BLaER1 (cell line): ENCODE measurements around the gene RLN3.
A peak's percentile ranks its signal among the peaks of the same experiment; 100 is the strongest.

ENCODE experiments used
- H3K27ac ChIP-seq: shearing (Covaris generic); formaldehyde crosslinking; 2 replicates; pipeline ENCODE4 v1.8.1; 2022
- H3K27me3 ChIP-seq: shearing (Covaris generic); formaldehyde crosslinking; 2 replicates; pipeline ENCODE4 v1.8.1; 2022
- H3K36me3 ChIP-seq: shearing (Covaris generic); formaldehyde crosslinking; 2 replicates; pipeline ENCODE4 v1.8.1; 2022
- H3K4me1 ChIP-seq: shearing (Covaris generic); formaldehyde crosslinking; 2 replicates; pipeline ENCODE4 v1.8.1; 2022
- H3K4me2 ChIP-seq: shearing (Covaris generic); formaldehyde crosslinking; 2 replicates; pipeline ENCODE4 v1.8.1; 2022
- H3K4me3 ChIP-seq: shearing (Covaris generic); formaldehyde crosslinking; 2 replicates; pipeline ENCODE4 v1.8.1; 2022
- H3K9ac ChIP-seq: shearing (Covaris generic); formaldehyde crosslinking; 2 replicates; pipeline ENCODE4 v1.8.1; 2022
- H3K9me3 ChIP-seq: shearing (Covaris generic); formaldehyde crosslinking; 2 replicates; pipeline ENCODE4 v1.8.1; 2022
- H4K20me1 ChIP-seq: shearing (Covaris generic); formaldehyde crosslinking; 2 replicates; pipeline ENCODE4 v1.8.1; 2022
- Cebpa-rat ChIP-seq: shearing (Covaris generic); IDR thresholded peaks from 2 replicates; pipeline ENCODE4 v1.8.1; 2022

The RLN3 gene

GRCh38 chr19:14059652-14060155 is 31.8 kb downstream of the RLN3 start:
- peaks cover 40% of the 10 kb centered on the region for H3K27me3 ChIP-seq
- H3K4me1 ChIP-seq: peaks cover 18% of the 10 kb centered on the region
- no peak for TF ChIP-seq Cebpa-rat
- no peaks in the 10 kb centered on the region for H4K20me1 ChIP-seq
- H3K36me3 ChIP-seq: no peaks in the 10 kb centered on the region
- H3K27ac ChIP-seq: no peak overlapping the region
- H3K9ac ChIP-seq: no peak overlapping the region
- no peak overlapping the region for H3K4me3 ChIP-seq
- no peaks in the 10 kb centered on the region for H3K9me3 ChIP-seq
- peak overlapping the region; percentile 13; the same call in 1 of the 2 replicates for H3K4me2 ChIP-seq

DNA sequence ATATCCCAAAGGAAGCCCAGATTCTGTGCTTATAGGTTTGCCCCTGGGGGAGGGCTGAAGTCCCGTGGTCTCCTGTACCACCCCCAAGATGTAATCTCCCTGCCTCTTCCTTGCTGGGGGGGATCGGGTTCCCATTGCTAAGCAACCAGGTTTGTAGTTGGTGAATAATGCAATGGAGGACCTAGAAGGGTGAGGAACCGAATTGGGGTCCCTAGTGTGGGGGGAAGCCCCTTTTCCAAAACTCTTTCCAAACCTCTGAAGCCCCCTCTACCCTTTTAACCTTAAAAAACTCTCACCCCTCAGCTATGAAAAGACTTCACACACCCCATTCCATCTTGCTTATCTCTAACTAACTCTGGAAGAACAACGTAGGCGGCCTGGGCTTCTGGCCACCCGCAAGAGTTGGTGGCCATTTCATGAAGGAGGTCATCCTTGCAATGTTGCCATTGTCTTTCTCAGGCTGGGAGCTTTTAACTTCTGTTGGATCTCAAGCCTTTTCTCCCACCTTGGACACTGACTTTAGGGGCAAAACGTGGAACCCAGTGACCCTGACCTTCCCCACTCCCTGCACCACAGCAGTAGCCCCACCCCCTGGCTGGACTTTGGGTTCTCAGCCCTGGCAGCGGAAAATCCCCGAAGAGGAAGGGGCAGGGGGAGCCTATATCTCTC is 33.3 kb downstream of the RLN3 start:
- Histone ChIP-seq H3K4me2 (0 out of 2 replicates have a peak overlapping the region, but pooled peaks have one; percentile 17), H3K27me3 (peaks cover 30% of the 10 kb centered on the region), H3K9ac (no peak overlapping the region), H4K20me1 (no peaks in the 10 kb centered on the region), H3K27ac (no peak overlapping the region), H3K4me1 (peaks cover 18% of the 10 kb centered on the region), H3K36me3 (no peaks in the 10 kb centered on the region), H3K4me3 (no peak overlapping the region), H3K9me3 (no peaks in the 10 kb centered on the region)
- TF ChIP-seq Cebpa-rat: no peak

DNA sequence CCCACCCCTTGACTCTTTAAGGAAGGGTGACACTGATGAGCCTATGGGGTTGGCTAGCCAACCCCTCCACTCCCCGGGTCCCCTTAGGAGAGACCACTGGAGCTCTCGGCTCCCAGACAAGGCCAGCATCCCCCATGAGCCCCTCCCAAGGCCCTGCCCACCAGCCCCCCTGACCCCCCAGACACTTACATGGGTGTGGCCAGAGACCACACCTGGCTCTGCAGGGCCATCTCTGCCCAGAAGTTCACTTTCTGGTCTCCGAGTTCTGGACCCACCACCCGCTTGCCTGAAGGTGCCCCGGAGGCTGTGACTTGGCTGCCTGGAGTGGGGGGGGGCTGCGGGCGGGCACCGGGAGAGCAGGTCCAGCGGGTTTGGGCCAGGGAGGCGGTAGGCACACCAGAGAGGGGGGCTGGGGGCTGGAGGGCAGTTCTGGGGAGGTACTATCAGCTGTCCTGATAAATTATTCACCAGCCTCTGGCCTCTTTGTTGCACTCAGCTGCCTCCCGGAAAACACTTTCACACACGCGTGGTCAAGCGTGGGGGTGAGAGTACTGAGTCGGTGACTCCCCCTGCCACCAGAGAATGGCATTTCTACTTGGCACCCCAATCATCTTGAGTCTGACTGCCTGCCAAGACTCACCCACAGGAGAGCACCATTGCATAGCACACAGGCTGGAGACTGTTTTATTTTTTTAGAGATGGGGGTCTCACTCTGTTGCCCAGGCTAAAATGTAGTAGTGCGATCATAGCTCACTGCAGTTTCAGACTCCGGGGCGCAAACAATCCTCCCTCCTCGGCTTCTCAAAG is 34.0 kb downstream of the RLN3 start, which contains the start of gene PALM3:
Gene PALM3 (minus strand): TSS at position 326 of the 807 bp plus-strand sequence. CDS start 96 bp downstream, at position 230.
- no peak for TF ChIP-seq Cebpa-rat
- peaks cover 18% of the 10 kb centered on the region for H3K4me1 ChIP-seq

DNA sequence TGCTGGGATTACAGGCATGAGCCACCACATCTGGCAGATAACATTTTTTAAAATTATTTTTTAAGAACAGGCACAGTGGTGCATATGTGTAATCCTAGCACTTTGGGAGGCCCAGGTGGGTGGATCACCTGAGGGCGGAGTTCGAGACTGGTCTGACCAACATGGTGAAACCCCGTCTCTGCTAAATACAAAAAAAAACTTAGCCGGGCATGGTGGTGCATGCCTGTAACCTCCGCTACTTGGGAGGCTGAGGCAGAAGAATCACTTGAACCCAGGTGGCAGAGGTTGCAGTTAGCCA is 34.6 kb downstream of the RLN3 start:
- no peaks in the 10 kb centered on the region for H3K9me3 ChIP-seq
- no peak for TF ChIP-seq Cebpa-rat
- no peak overlapping the region for H3K9ac ChIP-seq
- H3K27me3 ChIP-seq: peaks cover 18% of the 10 kb centered on the region
- H3K4me2 ChIP-seq: no peak overlapping the region
- no peak overlapping the region for H3K4me3 ChIP-seq
- no peaks in the 10 kb centered on the region for H3K36me3 ChIP-seq
- H3K4me1 ChIP-seq: peaks cover 18% of the 10 kb centered on the region
- H4K20me1 ChIP-seq: no peaks in the 10 kb centered on the region
- H3K27ac ChIP-seq: no peak overlapping the region

More for the DNA sequence above, 34.0 kb downstream of the RLN3 start, which contains the start of gene PALM3:
- Histone ChIP-seq H3K27ac (no peak within 1 kb of the TSS), H3K9me3 (no peaks in the 10 kb centered on the region), H3K9ac (no peak within 1 kb of the TSS), H3K4me2 (peak within 1 kb of the TSS; percentile 17; the same call in 1 of the 2 replicates), H4K20me1 (no peaks in the 10 kb centered on the region), H3K36me3 (no peaks in the 10 kb centered on the region), H3K4me3 (no peak within 1 kb of the TSS), H3K27me3 (peaks cover 22% of the 10 kb centered on the region)

DNA sequence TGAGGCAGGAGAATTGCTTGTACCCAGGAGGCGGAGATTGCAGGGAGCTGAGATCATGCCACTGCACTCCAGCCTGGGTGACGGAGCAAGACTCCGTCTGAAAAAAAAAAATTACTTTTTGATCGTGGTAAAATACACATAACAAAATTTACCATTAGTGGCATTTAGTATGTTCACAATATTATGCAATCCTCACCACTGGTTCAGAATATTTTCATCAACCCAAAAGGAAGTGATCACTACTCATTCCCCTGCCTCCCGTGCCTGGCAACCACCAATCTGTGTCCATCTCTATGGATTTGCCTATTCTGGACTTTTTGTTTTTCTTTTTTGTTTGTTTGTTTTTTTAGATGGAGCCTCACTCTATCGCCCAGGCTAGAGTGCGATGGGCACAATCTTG is 35.2 kb downstream of the RLN3 start:
- peaks cover 14% of the 10 kb centered on the region for H3K4me1 ChIP-seq
- H3K4me2 ChIP-seq: no peak overlapping the region
- no peak for TF ChIP-seq Cebpa-rat

GRCh38 chr19:14066134-14066533 is 38.2 kb downstream of the RLN3 start:
- H3K36me3 ChIP-seq: no peaks in the 10 kb centered on the region
- H3K27ac ChIP-seq: no peak overlapping the region
- H3K9me3 ChIP-seq: no peaks in the 10 kb centered on the region
- no peak overlapping the region for H3K9ac ChIP-seq
- H3K4me2 ChIP-seq: no peak overlapping the region
- H3K4me1 ChIP-seq: peaks cover 7% of the 10 kb centered on the region
- no peak for TF ChIP-seq Cebpa-rat
- no peaks in the 10 kb centered on the region for H3K27me3 ChIP-seq
- H4K20me1 ChIP-seq: no peaks in the 10 kb centered on the region
- no peak overlapping the region for H3K4me3 ChIP-seq

More for the DNA sequence above, 35.2 kb downstream of the RLN3 start:
- Histone ChIP-seq H3K4me3 (no peak overlapping the region), H4K20me1 (no peaks in the 10 kb centered on the region), H3K9me3 (no peaks in the 10 kb centered on the region), H3K27ac (no peak overlapping the region), H3K27me3 (peaks cover 12% of the 10 kb centered on the region), H3K36me3 (no peaks in the 10 kb centered on the region), H3K9ac (no peak overlapping the region)

DNA sequence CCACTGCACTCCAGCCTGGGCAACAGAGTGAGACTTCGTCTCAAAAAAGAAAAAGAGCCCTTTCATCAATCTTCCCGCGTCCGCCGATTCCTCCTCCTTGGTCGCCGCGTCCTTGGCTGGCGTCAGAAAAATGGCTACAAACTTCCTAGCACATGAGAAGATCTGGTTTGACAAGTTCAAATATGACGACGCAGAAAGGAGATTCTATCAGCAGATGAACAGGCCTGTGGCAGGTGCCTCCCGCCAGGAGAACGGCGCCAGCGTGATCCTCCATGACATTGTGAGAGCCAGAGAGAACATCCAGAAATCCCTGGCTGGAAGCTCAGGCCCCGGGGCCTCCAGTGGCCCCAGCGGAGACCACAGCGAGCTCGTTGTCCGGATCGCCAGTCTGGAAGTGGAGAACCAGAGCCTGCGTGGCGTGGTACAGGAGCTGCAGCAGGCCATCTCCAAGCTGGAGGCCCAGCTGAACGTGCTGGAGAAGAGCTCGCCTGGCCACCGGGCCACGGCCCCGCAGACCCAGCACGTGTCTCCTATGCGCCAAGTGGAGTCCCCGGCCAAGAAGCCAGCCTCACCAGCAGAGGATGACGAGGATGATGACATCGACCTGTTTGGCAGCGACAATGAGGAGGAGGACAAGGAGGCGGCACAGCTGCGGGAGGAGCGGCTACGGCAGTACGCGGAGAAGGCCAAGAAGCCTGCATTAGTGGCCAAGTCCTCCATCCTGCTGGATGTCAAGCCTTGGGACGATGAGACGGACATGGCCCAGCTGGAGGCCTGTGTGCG is 42.5 kb downstream of the RLN3 start:
- 0 out of 2 replicates have a peak, but pooled peaks cover 7% of the 10 kb centered on the region for H4K20me1 ChIP-seq
- peaks cover 43% of the 10 kb centered on the region for H3K4me1 ChIP-seq
- no peak for TF ChIP-seq Cebpa-rat
- no peak overlapping the region for H3K27ac ChIP-seq
- H3K4me3 ChIP-seq: no peak overlapping the region
- no peak overlapping the region for H3K9ac ChIP-seq
- peaks cover 35% of the 10 kb centered on the region for H3K27me3 ChIP-seq
- no peak overlapping the region for H3K4me2 ChIP-seq
- H3K9me3 ChIP-seq: no peaks in the 10 kb centered on the region
- H3K36me3 ChIP-seq: no peaks in the 10 kb centered on the region

DNA sequence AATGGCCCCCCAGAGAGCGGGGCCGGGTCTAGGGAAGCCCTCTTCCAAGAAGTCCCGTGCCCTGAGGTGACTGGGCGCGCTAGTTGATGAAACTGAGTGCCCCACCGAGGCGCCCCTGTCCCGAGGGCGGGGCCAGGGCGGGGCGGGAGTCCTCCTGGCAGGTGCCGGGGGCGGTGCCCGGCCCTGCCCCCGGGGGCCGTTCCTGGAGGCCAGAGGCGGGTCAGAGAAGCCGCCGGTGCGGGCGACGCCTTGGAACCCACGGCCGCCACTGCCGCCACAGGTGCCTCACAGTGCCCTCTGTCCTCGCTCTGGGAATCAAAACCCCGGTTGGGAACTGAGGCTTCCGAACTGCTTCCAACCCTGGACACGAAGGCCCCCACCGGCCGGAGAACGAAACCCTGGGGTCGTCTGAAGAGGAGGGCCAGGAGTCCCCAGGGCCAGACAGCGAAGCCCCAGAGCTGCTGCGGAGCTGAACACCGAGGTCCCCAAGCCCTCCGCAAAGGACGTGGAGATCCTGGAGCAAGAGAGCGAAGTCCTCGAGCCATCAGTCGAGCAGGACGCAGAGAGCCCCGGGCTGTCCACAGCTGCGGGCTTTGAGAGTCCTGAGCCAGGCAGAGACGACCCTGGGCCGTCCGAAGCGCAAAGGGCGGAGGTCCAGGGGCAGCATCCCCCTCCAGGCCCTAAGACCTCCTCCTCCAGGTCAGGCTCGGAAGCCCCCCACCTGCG is 44.8 kb downstream of the RLN3 start, which contains the start of gene MISP3:
Gene MISP3 (plus strand): TSS at position 252 of the 726 bp plus-strand sequence. CDS start 524 bp downstream, outside the sequence.
- peaks cover 35% of the 10 kb centered on the region for H3K27me3 ChIP-seq
- 0 out of 2 replicates have a peak, but pooled peaks cover 7% of the 10 kb centered on the region for H4K20me1 ChIP-seq
- H3K9me3 ChIP-seq: no peaks in the 10 kb centered on the region
- TF ChIP-seq Cebpa-rat: no peak
- H3K9ac ChIP-seq: peak within 1 kb of the TSS; percentile 71
- H3K4me3 ChIP-seq: peak within 1 kb of the TSS; percentile 72
- peaks cover 51% of the 10 kb centered on the region for H3K4me1 ChIP-seq
- peak within 1 kb of the TSS; percentile 97 for H3K4me2 ChIP-seq
- H3K36me3 ChIP-seq: no peaks in the 10 kb centered on the region
- no peak within 1 kb of the TSS for H3K27ac ChIP-seq
